Measurements from ENCODE around the gene SMIM23.

The SMIM23 gene

GRCh38 chr5:171813270-171813669, 27.7 kb downstream of the SMIM23 start:
- TF ChIP-seq SUZ12 (IDR thresholded peaks at IDR 0.05) (no peak), FOXK2 (IDR thresholded peaks at IDR 0.05) (no peak), SP1 (IDR thresholded peaks at IDR 0.05) (no peak), CTBP1 (IDR thresholded peaks at IDR 0.05; ENCODE audit: borderline replicate concordance) (no peak), ZNF384 (IDR thresholded peaks at IDR 0.05) (no peak), FOXA1 (IDR thresholded peaks at IDR 0.05) (no peak), TARDBP (IDR thresholded peaks at IDR 0.05) (no peak), BHLHE40 (IDR thresholded peaks at IDR 0.05; ENCODE audit: borderline replicate concordance) (no peak), ELF4 (IDR thresholded peaks at IDR 0.05) (no peak), ARNT (IDR thresholded peaks at IDR 0.05) (no peak), PKNOX1 (IDR thresholded peaks at IDR 0.05) (no peak), L3MBTL2 (conservative IDR thresholded peaks at IDR 0.05) (no peak), NFRKB (IDR thresholded peaks at IDR 0.05) (no peak), LEF1 (IDR thresholded peaks at IDR 0.05; ENCODE audit: borderline replicate concordance) (no peak), FOXM1 (IDR thresholded peaks at IDR 0.05; ENCODE audit: borderline replicate concordance) (no peak), HDGF (IDR thresholded peaks at IDR 0.05; ENCODE audit: borderline replicate concordance) (no peak)
- POLR2A ChIA-PET: no interaction called here
- no peak for DNase-seq (ENCODE audit: extremely low spot score)
- CTCF ChIA-PET: interaction anchor here (0.6 kb wide), 1 partner anchor 250 kb away, joined by 3 read pairs; no protein-coding TSS in a partner anchor

- ChIA-PET POLR2A (no interaction called here), CTCF (interaction anchor here (0.6 kb wide), 1 partner anchor 250 kb away, joined by 3 read pairs; no protein-coding TSS in a partner anchor)
- DNase-seq (ENCODE audit: extremely low spot score): no peak
- TF ChIP-seq BHLHE40 (IDR thresholded peaks at IDR 0.05; ENCODE audit: borderline replicate concordance) (no peak), TARDBP (IDR thresholded peaks at IDR 0.05) (no peak), ELF4 (IDR thresholded peaks at IDR 0.05) (no peak), ZNF384 (IDR thresholded peaks at IDR 0.05) (no peak), FOXK2 (IDR thresholded peaks at IDR 0.05) (no peak), NFRKB (IDR thresholded peaks at IDR 0.05) (no peak), FOXA1 (IDR thresholded peaks at IDR 0.05) (no peak), SUZ12 (IDR thresholded peaks at IDR 0.05) (no peak)
Observed at GRCh38 chr5:171813813-171814490, 28.3 kb downstream of the SMIM23 start.

GRCh38 chr5:171816666-171817065, 31.0 kb downstream of the SMIM23 start:
- CTCF ChIA-PET: no interaction called here
- POLR2A ChIA-PET: no interaction called here
- no peak for TF ChIP-seq TARDBP (IDR thresholded peaks at IDR 0.05)
- no peak for TF ChIP-seq ELF4 (IDR thresholded peaks at IDR 0.05)
- no peak for TF ChIP-seq LEF1 (IDR thresholded peaks at IDR 0.05; ENCODE audit: borderline replicate concordance)
- TF ChIP-seq ARNT (IDR thresholded peaks at IDR 0.05): no peak
- TF ChIP-seq SUZ12 (IDR thresholded peaks at IDR 0.05): no peak
- TF ChIP-seq HDGF (IDR thresholded peaks at IDR 0.05; ENCODE audit: borderline replicate concordance): no peak
- no peak for TF ChIP-seq NFRKB (IDR thresholded peaks at IDR 0.05)
- TF ChIP-seq SP1 (IDR thresholded peaks at IDR 0.05): no peak
- TF ChIP-seq ZNF384 (IDR thresholded peaks at IDR 0.05): no peak
- TF ChIP-seq BHLHE40 (IDR thresholded peaks at IDR 0.05; ENCODE audit: borderline replicate concordance): no peak
- no peak for TF ChIP-seq PKNOX1 (IDR thresholded peaks at IDR 0.05)
- TF ChIP-seq FOXK2 (IDR thresholded peaks at IDR 0.05): no peak
- no peak for TF ChIP-seq FOXM1 (IDR thresholded peaks at IDR 0.05; ENCODE audit: borderline replicate concordance)
- TF ChIP-seq L3MBTL2 (conservative IDR thresholded peaks at IDR 0.05): no peak
- no peak for DNase-seq (ENCODE audit: extremely low spot score)

- ChIA-PET CTCF (no interaction called here), POLR2A (no interaction called here)
- TF ChIP-seq FOXA1 (IDR thresholded peaks at IDR 0.05) (no peak), BHLHE40 (IDR thresholded peaks at IDR 0.05; ENCODE audit: borderline replicate concordance) (no peak), TARDBP (IDR thresholded peaks at IDR 0.05) (no peak), SP1 (IDR thresholded peaks at IDR 0.05) (no peak), SUZ12 (IDR thresholded peaks at IDR 0.05) (no peak), PKNOX1 (IDR thresholded peaks at IDR 0.05) (no peak), ZNF384 (IDR thresholded peaks at IDR 0.05) (no peak), FOXM1 (IDR thresholded peaks at IDR 0.05; ENCODE audit: borderline replicate concordance) (no peak), L3MBTL2 (conservative IDR thresholded peaks at IDR 0.05) (no peak)
- DNase-seq (ENCODE audit: extremely low spot score): no peak
Observed at GRCh38 chr5:171820561-171820960, 34.9 kb downstream of the SMIM23 start.

- TF ChIP-seq FOXK2 (IDR thresholded peaks at IDR 0.05): no peak
- no peak for DNase-seq (ENCODE audit: extremely low spot score)
- CTCF ChIA-PET: interaction anchor here (0.7 to 0.9 kb wide), 2 partner anchors 12 to 14 kb away, joined by 3 to 5 read pairs; no protein-coding TSS in a partner anchor
- POLR2A ChIA-PET: no interaction called here
Observed at GRCh38 chr5:171821286-171821685, 35.7 kb downstream of the SMIM23 start.

- ChIA-PET POLR2A (no interaction called here), CTCF (interaction anchor here (0.6 kb wide), 1 partner anchor 12 kb away, joined by 6 read pairs; no protein-coding TSS in a partner anchor)
- no peak for DNase-seq (ENCODE audit: extremely low spot score)
- TF ChIP-seq FOXK2 (IDR thresholded peaks at IDR 0.05): no peak
- no peak for TF ChIP-seq L3MBTL2 (conservative IDR thresholded peaks at IDR 0.05)
- TF ChIP-seq FOXM1 (IDR thresholded peaks at IDR 0.05; ENCODE audit: borderline replicate concordance): no peak
- no peak for TF ChIP-seq ARNT (IDR thresholded peaks at IDR 0.05)
- no peak for TF ChIP-seq CTBP1 (IDR thresholded peaks at IDR 0.05; ENCODE audit: borderline replicate concordance)
- no peak for TF ChIP-seq SUZ12 (IDR thresholded peaks at IDR 0.05)
- TF ChIP-seq TARDBP (IDR thresholded peaks at IDR 0.05): no peak
- TF ChIP-seq PKNOX1 (IDR thresholded peaks at IDR 0.05): no peak
- TF ChIP-seq ELF4 (IDR thresholded peaks at IDR 0.05): no peak
- TF ChIP-seq ZNF384 (IDR thresholded peaks at IDR 0.05): no peak
- no peak for TF ChIP-seq BHLHE40 (IDR thresholded peaks at IDR 0.05; ENCODE audit: borderline replicate concordance)
- no peak for TF ChIP-seq HDGF (IDR thresholded peaks at IDR 0.05; ENCODE audit: borderline replicate concordance)
- TF ChIP-seq LEF1 (IDR thresholded peaks at IDR 0.05; ENCODE audit: borderline replicate concordance): no peak
- no peak for TF ChIP-seq FOXA1 (IDR thresholded peaks at IDR 0.05)
- TF ChIP-seq SP1 (IDR thresholded peaks at IDR 0.05): no peak
- no peak for TF ChIP-seq NFRKB (IDR thresholded peaks at IDR 0.05)
Observed at GRCh38 chr5:171823269-171823668, 37.7 kb downstream of the SMIM23 start.

Measured in HEK293T (cell line).